ENCODE measurements around the gene OGDH. TPM values are rescaled to one million over a fixed set of nuclear protein-coding genes. Genes with fewer than 3 reads are reported as not detected.

OGDH gene
- total and polyA plus RNA-seq, 2 of the 13 experiments (the other 11 are each of a cell fraction or from before 2014, with no cell fraction given), result 17.4 to 25.4 TPM

- no peak for TF ChIP-seq ATRX (CRISPR knock-in tag; IDR thresholded peaks at IDR 0.05; ENCODE audit: borderline replicate concordance)
- TF ChIP-seq RORA (CRISPR knock-in tag; IDR thresholded peaks at IDR 0.05), result no peak
- no peak for TF ChIP-seq RFX5 (IDR thresholded peaks at IDR 0.05; ENCODE audit: low read depth, low read length)
- TF ChIP-seq ZNF362 (CRISPR knock-in tag; IDR thresholded peaks at IDR 0.05; ENCODE audit: borderline replicate concordance), result no peak
These were observed 27.1 kb downstream of the OGDH start (continued) for GRCh38 chr7:44633254-44634186.

- no peak overlapping the region for H3K27ac ChIP-seq (ENCODE audit: extremely low read length, insufficient read depth, low read length)
- ChIA-PET CTCF (ENCODE audit: low intra/inter-chr PET ratio, low total read pairs) (no interaction called here), POLR2A (interaction anchor here (1.2 to 1.8 kb wide), 4 partner anchors 12 to 46 kb away, joined by 3 to 5 read pairs (median 4); partner anchors contain the start of gene OGDH)
- peaks cover 0 to 5% of the 10 kb centered on the region in 2 experiments; a peak in 2 of 5 replicates for H3K36me3 ChIP-seq (replicated peaks in 1 of 2; ENCODE audit: control insufficient read depth in 1 of 2, insufficient read depth in 2 of 2, low read length in 2 of 2)
- intact Hi-C loops (cut with micrococcal nuclease; ENCODE audit: unreplicated experiment), result no loop called here
- H3K9ac ChIP-seq (ENCODE audit: insufficient read depth, low read depth, low read length), result no peak overlapping the region
- peaks cover 6% of the 10 kb centered on the region; the same call in 1 of the 2 replicates for H4K20me1 ChIP-seq (ENCODE audit: insufficient read depth, low read length)
- BruUV-seq (replicated peaks), result no TSS peak
- ATAC-seq (peak; percentile 26), FAIRE-seq (no peak), DNase-seq (ENCODE audit: low spot score) (peak; percentile 25)
- no peaks in the 10 kb centered on the region for H3K27me3 ChIP-seq (ENCODE audit: control insufficient read depth in 1 of 2, insufficient read depth in 2 of 2, low read length in 2 of 2)
- WGBS (ENCODE audit: low lambda C conversion rate), result 95% methylated on average over 4 of the region's 5 CpGs
- peaks cover 40% of the 10 kb centered on the region for H3K4me1 ChIP-seq (ENCODE audit: insufficient read depth, low read length)
- in situ Hi-C loops (cut with HindIII; ENCODE audit: extremely low pct_ligation_motif_present, low pct_unique_long_range_greater_than_20kb), result no loop called here
- H3K9me3 ChIP-seq (ENCODE audit: low read length), result no peaks in the 10 kb centered on the region
- no peak overlapping the region for H3K4me3 ChIP-seq (replicated peaks in 1 of 3; ENCODE audit: insufficient read depth in 1 of 3, low read depth in 2 of 3, low read length in 3 of 3)
- no peak overlapping the region for H3K4me2 ChIP-seq (ENCODE audit: low read depth, low read length)
- no peak overlapping the region for H2AFZ ChIP-seq (ENCODE audit: low read length)
- H3K79me2 ChIP-seq (ENCODE audit: insufficient read depth, low read length), result no peaks in the 10 kb centered on the region
- TF ChIP-seq PLRG1 (conservative IDR thresholded peaks at IDR 0.05) (no peak), HIVEP1 (CRISPR knock-in tag; IDR thresholded peaks at IDR 0.05) (no peak), MAFK (conservative IDR thresholded peaks at IDR 0.05 in 1 of 2, IDR thresholded peaks at IDR 0.05 in 1 of 2; ENCODE audit: low read length in 2 of 2) (peak; percentile 31 to 33; a peak in 3 of 4 replicates), ZBTB26 (CRISPR knock-in tag; IDR thresholded peaks at IDR 0.05; ENCODE audit: borderline replicate concordance) (no peak), DNMT3B (CRISPR knock-in tag; conservative IDR thresholded peaks at IDR 0.05) (no peak), ZNF740 (CRISPR knock-in tag; IDR thresholded peaks at IDR 0.05) (no peak), ZNF33B (CRISPR knock-in tag; IDR thresholded peaks at IDR 0.05) (no peak), ZFY (CRISPR knock-in tag; IDR thresholded peaks at IDR 0.05) (0 out of 2 replicates have a peak, but pooled peaks have one; percentile 20), ARID5B (CRISPR knock-in tag; IDR thresholded peaks at IDR 0.05) (peak; percentile 24; the same call in 1 of the 2 replicates), ZNF883 (CRISPR knock-in tag; IDR thresholded peaks at IDR 0.05; ENCODE audit: not compliant biosample characterization) (no peak)
These were observed 27.9 kb downstream of the OGDH start for GRCh38 chr7:44634187-44634838.
